Measurements from ENCODE around the gene PYY.

GRCh38 chr17:43970366-43970765 lies 16.6 kb upstream of the PYY start:
- TF ChIP-seq CTCF (IDR thresholded peaks at IDR 0.05): no peak
- no peak for TF ChIP-seq POLR2A (IDR thresholded peaks at IDR 0.05)

All from heart left ventricle (tissue), 13 donors.